SK-N-SH treated with all-trans-retinoic acid at 6 μM for 48 hours (cell line): ENCODE measurements around the gene WDR3.

Experiments
- CREB5 ChIP-seq: fragments of 250-450 bp; sonication (Bioruptor Pico); IDR thresholded peaks from 2 replicates; pipeline ENCODE4 v1.5.1; 2020; ENCODE audit warnings: low read depth, mild to moderate bottlenecking, moderate library complexity
- CSRNP3 ChIP-seq: fragments of 250-450 bp; sonication (Bioruptor Pico); IDR thresholded peaks from 2 replicates; pipeline ENCODE4 v1.5.1; 2021; ENCODE audit warnings: mild to moderate bottlenecking, moderate library complexity
- ESRRG ChIP-seq: fragments of 250-450 bp; sonication (Bioruptor Pico); IDR thresholded peaks from 2 replicates; pipeline ENCODE4 v1.6.1; 2021; ENCODE audit warnings: mild to moderate bottlenecking
- SNAI2 ChIP-seq: fragments of 250-450 bp; sonication (Bioruptor Pico); IDR thresholded peaks from 2 replicates; pipeline ENCODE4 v1.5.0; 2020; ENCODE audit warnings: mild to moderate bottlenecking, moderate library complexity
- TCF4 ChIP-seq: fragments of 250-450 bp; sonication (Bioruptor Pico); IDR thresholded peaks from 2 replicates; pipeline ENCODE4 v1.8.0; 2021; ENCODE audit warnings: mild to moderate bottlenecking, moderate library complexity, borderline replicate concordance
- ZFP30 ChIP-seq: fragments of 450-650 bp; formaldehyde crosslinking; IDR thresholded peaks from 2 replicates; pipeline ENCODE4 v1.5.0; 2022; ENCODE audit warnings: mild to moderate bottlenecking, moderate library complexity
- ZNF8 ChIP-seq: fragments of 450-650 bp; formaldehyde crosslinking; IDR thresholded peaks from 2 replicates; pipeline ENCODE4 v1.5.0; 2020; ENCODE audit warnings: mild to moderate bottlenecking, moderate library complexity
- TF ChIP-seq, protein P1 (sequence below): fragments of 250-450 bp; sonication (Bioruptor Pico); IDR thresholded peaks from 2 replicates; pipeline ENCODE4 v1.5.0; 2020; ENCODE audit warnings: mild to moderate bottlenecking, moderate library complexity

DNA sequence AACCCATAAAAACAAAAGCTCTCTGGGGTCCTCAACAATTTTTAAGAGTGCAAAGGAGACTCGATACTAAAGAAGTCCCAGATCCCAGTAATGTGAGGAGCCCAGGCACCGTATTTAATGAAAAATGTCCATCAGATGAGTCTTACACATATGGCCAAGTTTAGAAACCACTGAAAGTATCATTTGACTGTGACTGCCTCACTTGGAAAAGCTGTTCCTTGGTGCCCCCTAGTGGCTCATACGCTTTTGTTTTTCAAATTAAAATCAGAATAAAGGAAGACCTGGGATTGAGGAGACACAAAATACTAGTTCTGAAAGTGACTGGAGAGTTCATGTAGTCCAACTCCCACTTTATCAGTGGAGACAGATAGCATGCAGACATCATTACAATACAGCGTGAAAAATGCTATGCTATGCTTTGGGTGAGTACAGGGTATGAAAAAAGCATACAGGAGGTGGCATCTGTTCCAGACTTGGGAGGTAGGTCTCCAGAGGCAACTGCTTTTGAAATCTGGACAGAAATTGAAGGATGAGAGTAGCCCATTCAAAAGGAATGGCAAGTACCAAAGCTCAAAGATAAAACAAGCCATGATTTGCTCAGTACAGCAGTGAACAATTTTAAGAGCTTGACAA is 33.9 kb upstream of the WDR3 start:
- no peak for TF ChIP-seq CSRNP3 (CRISPR knock-in tag)
- TF ChIP-seq ZFP30 (CRISPR knock-in tag), result no peak
- TF ChIP-seq, protein P1, sequence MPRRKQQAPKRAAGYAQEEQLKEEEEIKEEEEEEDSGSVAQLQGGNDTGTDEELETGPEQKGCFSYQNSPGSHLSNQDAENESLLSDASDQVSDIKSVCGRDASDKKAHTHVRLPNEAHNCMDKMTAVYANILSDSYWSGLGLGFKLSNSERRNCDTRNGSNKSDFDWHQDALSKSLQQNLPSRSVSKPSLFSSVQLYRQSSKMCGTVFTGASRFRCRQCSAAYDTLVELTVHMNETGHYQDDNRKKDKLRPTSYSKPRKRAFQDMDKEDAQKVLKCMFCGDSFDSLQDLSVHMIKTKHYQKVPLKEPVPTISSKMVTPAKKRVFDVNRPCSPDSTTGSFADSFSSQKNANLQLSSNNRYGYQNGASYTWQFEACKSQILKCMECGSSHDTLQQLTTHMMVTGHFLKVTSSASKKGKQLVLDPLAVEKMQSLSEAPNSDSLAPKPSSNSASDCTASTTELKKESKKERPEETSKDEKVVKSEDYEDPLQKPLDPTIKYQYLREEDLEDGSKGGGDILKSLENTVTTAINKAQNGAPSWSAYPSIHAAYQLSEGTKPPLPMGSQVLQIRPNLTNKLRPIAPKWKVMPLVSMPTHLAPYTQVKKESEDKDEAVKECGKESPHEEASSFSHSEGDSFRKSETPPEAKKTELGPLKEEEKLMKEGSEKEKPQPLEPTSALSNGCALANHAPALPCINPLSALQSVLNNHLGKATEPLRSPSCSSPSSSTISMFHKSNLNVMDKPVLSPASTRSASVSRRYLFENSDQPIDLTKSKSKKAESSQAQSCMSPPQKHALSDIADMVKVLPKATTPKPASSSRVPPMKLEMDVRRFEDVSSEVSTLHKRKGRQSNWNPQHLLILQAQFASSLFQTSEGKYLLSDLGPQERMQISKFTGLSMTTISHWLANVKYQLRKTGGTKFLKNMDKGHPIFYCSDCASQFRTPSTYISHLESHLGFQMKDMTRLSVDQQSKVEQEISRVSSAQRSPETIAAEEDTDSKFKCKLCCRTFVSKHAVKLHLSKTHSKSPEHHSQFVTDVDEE (CRISPR knock-in tag), result no peak
- no peak for TF ChIP-seq ZNF8
- TF ChIP-seq ESRRG, result no peak
- no peak for TF ChIP-seq TCF4 (CRISPR knock-in tag)
- TF ChIP-seq SNAI2, result no peak
- TF ChIP-seq CREB5 (CRISPR knock-in tag), result no peak
